Stomach (tissue), 9 donors: ENCODE measurements around the gene ANKDD1B. TPM values are rescaled to one million over a fixed set of nuclear protein-coding genes. Genes with fewer than 3 reads are reported as not detected.

Experiments used
- DNase-seq, 2 donors: peaks; one replicate each; pipeline versions ENCODE4 v3.0.0 to v3.0.0-alpha.2; 2013 to 2019
- H3K27ac ChIP-seq, 5 donors: fragments of 200-600 bp in 4 of 5; sonication (generic) in 4 of 5; one replicate each; pipeline ENCODE4 v1.5.1; 2013 to 2019; ENCODE audit warnings: mild to moderate bottlenecking in 1 of 5, moderate library complexity in 1 of 5
- H3K27me3 ChIP-seq, 3 donors: fragments of 200-600 bp; sonication (generic); one replicate each; pipeline ENCODE4 v1.5.1; 2017 to 2019; ENCODE audit warnings: mixed run types in 1 of 3
- H3K36me3 ChIP-seq, 4 donors: fragments of 200-600 bp; sonication (generic); 1 replicate in 3 of 4; 2 replicates in 1 of 4; pipeline ENCODE4 v1.5.1; 2016 to 2019
- H3K4me1 ChIP-seq, 4 donors: fragments of 200-600 bp; sonication (generic); one replicate each; pipeline ENCODE4 v1.5.1; 2016 to 2019
- H3K4me3 ChIP-seq, 4 donors: fragments of 200-600 bp; sonication (generic) in 3 of 4; one replicate each; pipeline ENCODE4 v1.5.1; 2016 to 2019; ENCODE audit warnings: mild to moderate bottlenecking in 1 of 4
- H3K9me3 ChIP-seq, 4 donors: fragments of 200-600 bp; sonication (generic); one replicate each; pipeline ENCODE4 v1.5.1; 2016 to 2019
- CTCF ChIP-seq, 7 experiments: fragments of 450-650 bp in 4 of 7; fragments of 200-600 bp in 3 of 7; sonication (generic) in 3 of 7; IDR thresholded peaks; one replicate each; pipeline ENCODE4 v1.5.1; 2016 to 2019; ENCODE audit warnings: antibody characterized with exemption in 7 of 7, control low read depth in 2 of 7, mild to moderate bottlenecking in 1 of 7
- EP300 ChIP-seq: sonication (generic); formaldehyde crosslinking; IDR thresholded peaks from one replicate; pipeline ENCODE4 v1.6.1; 2017; ENCODE audit warnings: antibody characterized with exemption
- POLR2A ChIP-seq, 4 donors: fragments of 450-650 bp; IDR thresholded peaks; one replicate each; pipeline ENCODE4 v1.6.1; 2016; ENCODE audit warnings: antibody characterized with exemption in 4 of 4, control low read depth in 2 of 4, mild to moderate bottlenecking in 1 of 4, moderate library complexity in 1 of 4
- POLR2AphosphoS5 ChIP-seq, 3 donors: sonication (generic); formaldehyde crosslinking; IDR thresholded peaks; one replicate each; pipeline ENCODE4 v1.6.1; 2016; ENCODE audit warnings: antibody characterized with exemption in 3 of 3
- WGBS, 5 donors: extraction: QIAGEN DNeasy Blood & Tissue Kit in 3 of 5; methylation state at CpG; one replicate each; pipeline versions ENCODE4 v1.1.5 to v1.1.7; 2013 to 2018; 5-methylcytosine and 5-hydroxymethylcytosine counted together
- intact Hi-C: fragments of 100-400 bp; cut with DNase I; formaldehyde crosslinking; loops from one replicate; pipeline ENCODE4 v1.15.1; 2023; ENCODE audit warnings: low total_unique reads
- polyA plus RNA-seq, 3 donors: library from polyadenylated mRNA; stranded (reverse); fragments of 200-250 nt; gene quantifications; one replicate each; pipeline ENCODE4 v1.2.3, GENCODE V29; 2013
- total RNA-seq, 5 donors: library from RNA; depleted of rRNA; stranded (reverse); fragments of >200 nt; gene quantifications; one replicate each; pipeline versions ENCODE4 v1.1.0 to v1.2.3, GENCODE V29; 2014 to 2016
- donor health status: healthy with polysubstance abuse.
- donor health status: Bipolar disorder and iron deficiency.
- donor health status: healthy.

The ANKDD1B gene
- total and polyA plus RNA-seq, 8 donors: 0.37 to 11.6 (median 3.6) TPM; not detected in 2

- WGBS, 5 donors: 33 to 51% (median 39%) methylated on average over 2 of the region's 2 CpGs
- Histone ChIP-seq H3K27me3 (no peaks in the 10 kb centered on the region), H3K9me3 (no peaks in the 10 kb centered on the region), H3K27ac (no peak overlapping the region), H3K4me1 (peaks cover 0 to 6% (median 4%) of the 10 kb centered on the region in 4 donors), H3K4me3 (no peak overlapping the region), H3K36me3 (no peaks in the 10 kb centered on the region)
- intact Hi-C loops: no loop called here
- TF ChIP-seq CTCF (IDR thresholded peaks at IDR 0.05) (no peak), POLR2A (IDR thresholded peaks at IDR 0.05) (no peak)
- no peak for DNase-seq
Observed at GRCh38 chr5:75653521-75653920, 42.3 kb downstream of the ANKDD1B start.

- H3K4me3 ChIP-seq: no peak overlapping the region
- WGBS, 5 donors: 85 to 89% (median 87%) methylated on average over 19 of the region's 19 CpGs
- intact Hi-C loops: no loop called here
- H3K27me3 ChIP-seq: no peaks in the 10 kb centered on the region
- TF ChIP-seq POLR2A (IDR thresholded peaks at IDR 0.05) (no peak), CTCF (IDR thresholded peaks at IDR 0.05) (no peak), EP300 (no peak), POLR2AphosphoS5 (IDR thresholded peaks at IDR 0.05) (no peak)
- no peak overlapping the region for H3K27ac ChIP-seq
- no peaks in the 10 kb centered on the region for H3K9me3 ChIP-seq
- H3K4me1 ChIP-seq: peaks cover 0 to 6% (median 4%) of the 10 kb centered on the region in 4 donors
- no peak for DNase-seq
- H3K36me3 ChIP-seq: no peaks in the 10 kb centered on the region
Observed at GRCh38 chr5:75654693-75655295, 43.5 kb downstream of the ANKDD1B start.

GRCh38 chr5:75656311-75657003, 45.2 kb downstream of the ANKDD1B start:
- no peaks in the 10 kb centered on the region for H3K36me3 ChIP-seq
- no peaks in the 10 kb centered on the region for H3K9me3 ChIP-seq
- no peaks in the 10 kb centered on the region for H3K27me3 ChIP-seq
- peak in 1 of 2 donors; percentile 59 for DNase-seq
- TF ChIP-seq CTCF (IDR thresholded peaks at IDR 0.05) (no peak), EP300 (no peak), POLR2AphosphoS5 (IDR thresholded peaks at IDR 0.05) (no peak), POLR2A (IDR thresholded peaks at IDR 0.05) (no peak)
- 30 to 47% (median 41%) methylated on average over 9 of the region's 9 CpGs for WGBS, 5 donors
- peak overlapping the region; percentile 66 to 78 (median 73) for H3K27ac ChIP-seq
- peak overlapping the region; percentile 40 to 60 (median 48) for H3K4me3 ChIP-seq
- intact Hi-C loops: no loop called here
- peaks cover 0 to 6% (median 4%) of the 10 kb centered on the region in 4 donors for H3K4me1 ChIP-seq

- no peak for DNase-seq
- WGBS, 5 donors: 81 to 90% (median 84%) methylated on average over 3 of the region's 3 CpGs
- intact Hi-C loops: no loop called here
- Histone ChIP-seq H3K4me3 (no peak overlapping the region), H3K27ac (no peak overlapping the region), H3K36me3 (no peaks in the 10 kb centered on the region), H3K9me3 (no peaks in the 10 kb centered on the region), H3K27me3 (no peaks in the 10 kb centered on the region), H3K4me1 (peaks cover 0 to 6% (median 4%) of the 10 kb centered on the region in 4 donors)
- TF ChIP-seq EP300: no peak
- no peak for TF ChIP-seq POLR2AphosphoS5 (IDR thresholded peaks at IDR 0.05)
- no peak for TF ChIP-seq POLR2A (IDR thresholded peaks at IDR 0.05)
- TF ChIP-seq CTCF (IDR thresholded peaks at IDR 0.05): no peak
Observed at GRCh38 chr5:75659791-75660450, 48.7 kb downstream of the ANKDD1B start.
